MM.1S (cell line): ENCODE data around the gene TOGARAM2.
A peak's percentile ranks its signal among the peaks of the same experiment; 100 is the strongest.

Experiments
- DNase-seq: peaks from one replicate; pipeline ENCODE4 v3.0.0-alpha.2; 2015
- H2AFZ ChIP-seq: fragments of 300-600 bp; sonication (generic); 2 replicates; pipeline ENCODE4 v1.6.0; 2016; ENCODE audit warnings: antibody characterized with exemption, low read length
- H3F3A ChIP-seq: fragments of 300-600 bp; sonication (generic); 2 replicates; pipeline ENCODE4 v1.6.1; 2016; ENCODE audit warnings: mild to moderate bottlenecking, antibody characterized with exemption, low read length, moderate library complexity, mixed read lengths; ENCODE audit not compliant: insufficient read depth
- H3K27ac ChIP-seq: fragments of 300-600 bp; sonication (generic); 2 replicates; pipeline ENCODE4 v1.5.1; 2016; ENCODE audit warnings: mild to moderate bottlenecking, low read length
- H3K27me3 ChIP-seq: fragments of 300-600 bp; sonication (generic); replicated peaks from 2 replicates; pipeline ENCODE4 v1.6.0; 2016; ENCODE audit warnings: low read length; ENCODE audit not compliant: insufficient read depth
- H3K36me3 ChIP-seq: fragments of 300-600 bp; sonication (generic); replicated peaks from 2 replicates; pipeline ENCODE4 v1.6.1; 2016; ENCODE audit warnings: mild to moderate bottlenecking, low read length, mixed read lengths; ENCODE audit not compliant: insufficient read depth
- H3K4me1 ChIP-seq: fragments of 300-600 bp; sonication (generic); 2 replicates; pipeline ENCODE4 v1.6.1; 2016; ENCODE audit warnings: low read length, mixed read lengths
- H3K4me2 ChIP-seq: fragments of 300-600 bp; sonication (generic); 2 replicates; pipeline ENCODE4 v1.6.0; 2016; ENCODE audit warnings: low read depth, low read length
- H3K4me3 ChIP-seq: fragments of 300-600 bp; sonication (generic); 2 replicates; pipeline ENCODE4 v1.5.1; 2016; ENCODE audit warnings: low read length, mixed read lengths
- H3K79me2 ChIP-seq: fragments of 300-600 bp; sonication (generic); 2 replicates; pipeline ENCODE4 v1.6.1; 2016; ENCODE audit warnings: mixed run types, low read length, mixed read lengths
- H3K9ac ChIP-seq: fragments of 300-600 bp; sonication (generic); 2 replicates; pipeline ENCODE4 v1.6.1; 2016; ENCODE audit warnings: low read length, mixed read lengths
- H3K9me2 ChIP-seq: fragments of 300-600 bp; sonication (generic); replicated peaks from 2 replicates; pipeline ENCODE4 v1.6.1; 2016; ENCODE audit warnings: mild to moderate bottlenecking, low read length, mixed read lengths; ENCODE audit not compliant: insufficient read depth
- H3K9me3 ChIP-seq: fragments of 300-600 bp; sonication (generic); replicated peaks from 2 replicates; pipeline ENCODE4 v1.6.1; 2016; ENCODE audit warnings: mild to moderate bottlenecking, low read length, mixed read lengths; ENCODE audit not compliant: insufficient read depth
- H4K20me1 ChIP-seq: fragments of 300-600 bp; sonication (generic); 2 replicates; pipeline ENCODE4 v1.6.1; 2016; ENCODE audit warnings: mild to moderate bottlenecking, low read length, moderate library complexity, mixed read lengths; ENCODE audit not compliant: insufficient read depth
- CTCF ChIP-seq: fragments of 300-600 bp; sonication (generic); IDR thresholded peaks from 2 replicates; pipeline ENCODE4 v1.5.1; 2016; ENCODE audit warnings: antibody characterized with exemption, low read length, mixed read lengths
- EZH2 ChIP-seq: fragments of 300-600 bp; sonication (generic); optimal IDR thresholded peaks from 2 replicates; pipeline ENCODE3; 2017; ENCODE audit warnings: low read depth, mild to moderate bottlenecking, antibody characterized with exemption, low read length, mixed read lengths
- EZH2phosphoT487 ChIP-seq: fragments of 300-600 bp; sonication (generic); IDR thresholded peaks from 2 replicates; pipeline ENCODE4 v1.6.1; 2018; ENCODE audit warnings: antibody characterized with exemption, low read length

The TOGARAM2 gene

DNA sequence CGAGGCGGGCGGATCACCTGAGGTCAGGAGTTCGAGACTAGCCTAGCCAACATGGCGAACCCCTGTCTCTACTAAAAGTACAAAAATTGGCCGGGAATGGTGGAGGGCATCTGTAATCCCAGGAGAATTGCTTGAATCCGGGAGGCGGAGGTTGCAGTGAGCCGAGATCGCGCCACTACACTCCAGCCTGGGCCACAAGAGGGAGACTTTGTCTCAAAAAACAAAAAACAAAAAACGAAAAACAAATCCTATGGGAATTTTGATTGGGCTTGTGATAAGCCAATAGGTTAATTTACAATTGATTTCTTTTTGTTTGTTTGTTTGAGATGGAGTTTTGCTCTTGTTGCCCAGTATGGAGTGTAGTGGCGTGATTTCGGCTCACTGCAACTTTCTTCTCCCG is 24.2 kb upstream of the TOGARAM2 start:
- Histone ChIP-seq H3K4me1 (0 out of 2 replicates have a peak, but pooled peaks cover 4% of the 10 kb centered on the region), H3K27ac (no peak overlapping the region), H3K27me3 (no peaks in the 10 kb centered on the region), H3F3A (peaks cover 11% of the 10 kb centered on the region; the same call in 1 of the 2 replicates), H4K20me1 (no peaks in the 10 kb centered on the region), H3K4me2 (no peak overlapping the region), H3K36me3 (no peaks in the 10 kb centered on the region), H3K9ac (no peak overlapping the region), H3K9me3 (no peaks in the 10 kb centered on the region), H3K9me2 (no peaks in the 10 kb centered on the region), H3K79me2 (no peaks in the 10 kb centered on the region), H2AFZ (no peak overlapping the region), H3K4me3 (no peak overlapping the region)
- no peak for DNase-seq
- TF ChIP-seq CTCF (peak; percentile 7; the same call in 1 of the 2 replicates), EZH2 (no peak)

DNA sequence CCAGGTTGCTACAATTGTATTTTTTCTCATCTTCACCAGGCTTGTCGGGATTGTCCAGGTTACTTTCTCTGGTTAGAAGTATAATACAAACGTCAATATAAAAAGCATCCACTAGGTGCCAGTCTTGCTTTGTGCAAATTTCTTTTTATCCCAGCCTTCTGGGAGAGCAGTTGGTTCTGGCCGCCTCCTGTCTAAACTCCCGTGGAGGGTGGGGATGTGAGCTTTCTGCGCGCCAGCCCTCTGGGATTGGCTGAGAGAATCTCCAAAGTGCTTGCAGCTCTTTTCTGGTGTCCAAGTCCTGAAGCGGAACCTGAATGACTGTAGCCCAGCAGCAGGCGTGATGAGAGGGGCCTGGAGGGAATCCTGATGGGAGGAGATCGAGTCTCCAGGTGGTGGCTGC is 22.4 kb upstream of the TOGARAM2 start:
- H3K4me3 ChIP-seq, result no peak overlapping the region
- H3K27ac ChIP-seq, result no peak overlapping the region
- H2AFZ ChIP-seq, result no peak overlapping the region
- H3F3A ChIP-seq, result peaks cover 11% of the 10 kb centered on the region; the same call in 1 of the 2 replicates
- no peaks in the 10 kb centered on the region for H3K36me3 ChIP-seq
- no peaks in the 10 kb centered on the region for H3K9me2 ChIP-seq
- H4K20me1 ChIP-seq, result no peaks in the 10 kb centered on the region
- H3K79me2 ChIP-seq, result no peaks in the 10 kb centered on the region
- H3K4me2 ChIP-seq, result no peak overlapping the region
- peak; percentile 55 for DNase-seq
- H3K27me3 ChIP-seq, result no peaks in the 10 kb centered on the region
- no peaks in the 10 kb centered on the region for H3K9me3 ChIP-seq
- no peak for TF ChIP-seq EZH2phosphoT487
- TF ChIP-seq EZH2, result no peak
- TF ChIP-seq CTCF, result peak; percentile 58
- H3K4me1 ChIP-seq, result 0 out of 2 replicates have a peak, but pooled peaks cover 4% of the 10 kb centered on the region
- H3K9ac ChIP-seq, result no peak overlapping the region

GRCh38 chr2:28960401-28960800 is 20.7 kb upstream of the TOGARAM2 start:
- Histone ChIP-seq H3F3A (peaks cover 11% of the 10 kb centered on the region; the same call in 1 of the 2 replicates), H3K9me2 (no peaks in the 10 kb centered on the region), H3K27ac (no peak overlapping the region), H3K9ac (no peak overlapping the region), H3K79me2 (no peaks in the 10 kb centered on the region), H4K20me1 (no peaks in the 10 kb centered on the region), H3K27me3 (no peaks in the 10 kb centered on the region), H3K4me3 (no peak overlapping the region), H2AFZ (no peak overlapping the region), H3K4me1 (0 out of 2 replicates have a peak, but pooled peaks cover 4% of the 10 kb centered on the region), H3K9me3 (no peaks in the 10 kb centered on the region), H3K36me3 (no peaks in the 10 kb centered on the region), H3K4me2 (no peak overlapping the region)
- DNase-seq, result no peak
- no peak for TF ChIP-seq CTCF
- TF ChIP-seq EZH2, result no peak
- TF ChIP-seq EZH2phosphoT487, result no peak
